HL-60/S4 treated with retinoic acid at 250 ng/mL for 4 days and 3 days (cell line): Measurements from ENCODE around the gene CHRDL2.
"Not testable (repeated sequence)": the region's sequence is repeated elsewhere in the genome, so short reads cannot be mapped to it uniquely, and the experiment has no call there.

Experiments
- in situ Hi-C: fragments of 300-500 bp; cut with MboI; formaldehyde crosslinking; loops from 2 replicates; pipeline ENCODE4 v1.7.0; 2022; ENCODE audit warnings: low sequenced_read_pairs

Gene CHRDL2

DNA sequence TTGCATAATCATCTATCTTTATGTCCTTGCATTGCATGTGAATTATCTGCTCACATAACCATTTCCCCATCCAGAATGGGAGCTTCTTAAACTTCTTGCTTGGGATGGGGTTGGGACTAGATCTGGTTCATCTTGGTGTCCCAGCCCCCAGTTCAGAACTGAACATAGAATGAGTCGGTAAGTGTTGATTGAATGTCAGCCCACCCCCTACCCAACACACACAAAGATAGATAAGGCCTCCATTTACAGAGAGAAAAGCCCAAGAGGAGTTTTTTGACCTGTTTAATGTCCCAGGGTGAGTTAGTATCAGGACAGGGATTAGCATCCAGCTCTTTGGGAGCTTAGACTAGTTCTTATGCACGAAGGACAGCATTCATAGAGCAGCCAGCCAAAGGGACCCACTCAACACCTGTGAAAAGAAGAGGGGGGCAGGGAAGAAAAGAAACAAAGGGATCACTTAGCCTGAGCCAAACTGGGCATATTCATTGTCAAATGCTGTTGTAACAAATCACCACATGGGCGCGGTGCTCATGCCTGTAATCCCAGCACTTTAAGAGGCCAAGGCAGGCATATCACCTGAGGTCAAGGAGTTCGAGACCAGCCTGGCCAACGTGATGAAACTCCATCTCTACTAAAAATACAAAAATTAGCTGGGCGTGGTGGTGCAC lies 57.4 kb downstream of the CHRDL2 start:
- in situ Hi-C loops = no loop called here

DNA sequence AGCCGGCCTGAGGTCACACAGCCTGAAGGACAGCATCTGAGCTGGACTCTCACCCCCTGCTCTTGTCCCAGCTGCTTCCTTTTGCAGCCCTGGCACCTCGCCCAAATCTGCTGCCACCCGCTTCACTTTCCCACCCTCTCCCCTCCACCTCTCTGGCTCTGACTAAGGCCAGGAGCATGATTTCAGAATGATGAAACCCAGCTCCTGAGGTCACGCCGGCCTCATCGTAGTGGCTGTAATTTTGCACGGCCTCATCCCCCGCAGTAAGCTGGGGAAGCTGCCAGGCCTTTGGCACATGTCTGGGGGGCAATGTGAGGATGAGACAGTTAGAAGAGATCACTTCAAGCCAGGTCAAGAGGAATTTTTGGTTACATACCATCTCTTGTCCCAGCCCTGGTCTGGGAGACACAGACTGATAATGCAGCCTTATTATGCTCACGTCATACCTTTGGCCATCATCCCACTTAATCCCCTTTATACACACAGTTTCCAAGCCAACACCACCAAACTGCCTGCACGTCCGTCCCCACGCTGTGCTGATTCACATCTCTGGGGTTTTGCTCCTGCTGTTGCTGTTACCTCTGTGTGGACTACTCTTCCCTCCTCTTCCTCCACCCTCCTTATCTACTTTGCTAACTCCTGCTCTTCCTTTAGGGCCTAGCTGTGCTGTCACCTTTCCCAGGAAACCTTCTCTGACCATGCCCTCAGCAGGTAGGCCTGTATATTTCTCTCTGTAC lies 58.1 kb downstream of the CHRDL2 start:
- in situ Hi-C loops = no loop called here

DNA sequence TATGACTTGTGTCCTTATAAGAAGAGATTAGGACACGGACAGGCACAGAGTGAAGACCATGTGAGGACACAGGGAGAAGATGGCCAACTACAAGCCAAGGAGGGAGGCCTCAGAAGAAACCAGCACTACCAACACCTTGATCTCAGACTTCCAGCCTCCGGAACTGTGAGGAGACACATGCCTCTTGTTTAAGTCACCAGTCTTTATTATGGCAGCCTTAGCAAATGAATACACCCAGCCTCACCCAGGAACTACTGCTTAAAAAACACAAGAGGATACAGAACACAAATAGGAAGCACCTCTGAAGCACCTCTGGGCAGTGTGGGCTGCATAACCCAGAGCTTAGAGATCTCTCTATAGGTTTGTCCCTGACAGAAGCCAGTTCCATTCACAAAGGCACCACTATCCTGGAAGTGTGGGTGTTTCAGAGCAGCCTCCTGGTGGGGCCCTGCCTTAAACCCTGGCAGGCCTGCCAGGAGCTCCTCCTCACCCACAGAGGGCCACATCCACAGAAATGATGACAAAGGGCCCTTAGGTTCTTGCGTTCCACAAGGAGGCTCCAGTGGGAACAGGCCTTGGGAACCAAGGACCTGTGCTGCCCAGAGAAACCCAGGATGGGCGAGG lies 58.8 kb downstream of the CHRDL2 start:
- in situ Hi-C loops = no loop called here

DNA sequence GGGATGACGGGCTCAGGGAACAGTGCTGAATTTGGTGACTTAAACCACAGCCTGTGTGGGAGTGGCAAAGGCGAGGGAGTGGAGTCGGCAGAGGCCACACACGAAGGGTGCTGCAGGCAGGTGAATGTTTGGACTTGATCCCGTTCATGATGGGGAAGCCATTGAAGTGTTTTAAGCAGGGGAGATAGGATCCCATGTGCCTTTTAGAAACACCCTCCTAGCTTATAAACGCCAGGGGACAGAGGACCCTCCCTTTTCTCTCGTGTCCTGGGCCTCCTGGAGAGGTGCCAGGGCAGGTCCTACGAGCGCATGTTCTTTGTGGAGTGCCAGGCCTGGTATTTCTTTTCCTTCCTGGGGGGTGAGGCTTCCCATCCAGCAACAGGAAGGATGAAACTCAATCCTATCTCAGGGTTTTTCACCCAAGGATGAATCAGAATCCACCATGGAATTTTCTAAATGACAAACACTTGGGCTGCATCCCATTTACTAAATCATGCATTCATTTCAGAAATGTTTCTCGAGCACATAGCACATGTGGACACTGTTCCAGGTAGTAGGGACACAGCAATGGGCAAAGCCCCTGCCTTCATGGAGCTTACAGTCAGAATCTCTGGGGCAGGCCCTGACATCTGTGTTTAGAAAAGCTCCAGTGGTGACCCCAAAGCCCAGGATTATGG lies 59.6 kb downstream of the CHRDL2 start:
- in situ Hi-C loops = no loop called here

DNA sequence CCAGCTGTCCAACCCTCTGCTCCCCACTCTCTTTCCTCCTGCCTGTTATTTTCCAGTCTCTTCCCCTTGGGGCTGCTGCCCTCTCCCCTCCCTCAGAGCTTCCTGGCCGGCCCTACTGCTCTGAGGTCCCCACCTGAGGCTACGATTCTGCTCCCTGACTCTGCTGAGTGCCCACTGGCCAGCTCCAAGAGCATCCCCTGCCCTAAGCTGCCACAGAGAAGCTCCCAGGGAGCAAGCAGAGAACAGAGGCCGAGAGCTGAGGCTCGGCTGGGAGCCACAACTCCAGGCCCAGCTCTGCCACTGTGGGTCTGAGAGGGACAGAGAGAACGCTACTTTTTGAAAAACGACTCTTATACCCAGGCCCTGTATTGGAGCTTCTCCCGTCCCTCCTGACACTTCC lies 61.1 kb downstream of the CHRDL2 start:
- in situ Hi-C loops = no loop called here

DNA sequence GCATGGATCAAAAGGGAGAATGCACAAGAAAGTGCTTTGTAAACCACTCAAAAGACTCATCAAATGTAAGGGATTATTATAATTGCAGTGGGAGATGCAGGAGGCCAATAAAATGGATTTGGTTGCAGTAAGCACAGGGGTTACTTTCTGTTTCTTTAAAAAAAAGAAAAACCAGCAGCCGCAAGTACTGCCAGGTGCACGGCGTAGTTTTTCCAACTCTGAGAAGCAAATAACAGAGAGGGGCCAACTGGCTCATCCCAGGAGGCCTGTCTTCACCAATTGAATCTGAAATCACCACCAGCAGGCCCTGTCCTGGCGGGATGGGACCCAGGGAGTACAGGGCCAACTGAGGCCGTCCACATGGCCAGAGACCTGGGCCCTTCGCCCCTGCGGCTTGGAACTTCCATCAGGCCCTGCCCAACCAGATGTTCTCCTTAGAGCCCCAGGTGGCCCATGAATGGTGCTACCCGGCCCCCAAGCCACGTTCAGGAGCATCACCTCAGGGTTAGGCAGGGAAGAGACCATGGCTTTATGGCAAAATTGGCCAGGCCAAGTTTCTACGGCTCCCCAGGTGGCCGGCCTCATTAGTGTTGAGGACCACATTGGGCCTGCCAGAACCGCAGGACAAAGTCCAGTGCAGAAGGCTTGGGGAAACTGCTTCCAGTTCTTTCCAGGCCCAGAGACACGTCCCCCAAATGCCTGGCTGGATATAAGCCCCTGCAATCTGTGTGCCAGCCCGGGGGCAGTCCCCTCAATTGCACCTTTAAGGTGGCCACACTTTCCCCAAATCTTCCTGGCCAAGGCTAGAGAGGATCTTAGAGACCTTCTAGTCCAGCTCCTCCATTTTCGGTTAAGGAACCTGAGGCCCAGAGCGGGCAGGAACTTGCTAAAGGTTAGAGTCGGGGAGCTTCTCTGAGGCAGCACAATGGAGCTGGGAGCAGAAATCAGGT lies 61.7 kb downstream of the CHRDL2 start:
- in situ Hi-C loops = no loop called here

DNA sequence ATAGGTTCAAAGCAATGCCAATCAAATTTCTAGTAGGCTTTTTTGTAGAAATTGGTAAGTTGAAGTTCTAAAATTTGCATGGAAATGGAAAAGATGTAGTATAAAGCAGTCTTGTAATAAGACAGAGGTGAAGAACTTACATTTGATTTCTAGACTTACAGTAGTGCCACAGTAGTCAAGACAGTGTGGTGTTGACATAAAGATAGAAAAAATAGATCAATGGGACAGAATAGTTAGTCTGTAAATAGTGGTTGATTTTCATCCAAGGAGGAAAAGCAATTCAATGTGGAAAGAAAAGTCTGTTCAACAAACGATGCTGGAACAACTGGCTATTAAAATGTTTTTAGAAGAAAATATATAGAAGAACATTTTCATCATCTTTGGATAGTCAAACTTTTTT lies 67.9 kb downstream of the CHRDL2 start:
- in situ Hi-C loops = no loop called here

DNA sequence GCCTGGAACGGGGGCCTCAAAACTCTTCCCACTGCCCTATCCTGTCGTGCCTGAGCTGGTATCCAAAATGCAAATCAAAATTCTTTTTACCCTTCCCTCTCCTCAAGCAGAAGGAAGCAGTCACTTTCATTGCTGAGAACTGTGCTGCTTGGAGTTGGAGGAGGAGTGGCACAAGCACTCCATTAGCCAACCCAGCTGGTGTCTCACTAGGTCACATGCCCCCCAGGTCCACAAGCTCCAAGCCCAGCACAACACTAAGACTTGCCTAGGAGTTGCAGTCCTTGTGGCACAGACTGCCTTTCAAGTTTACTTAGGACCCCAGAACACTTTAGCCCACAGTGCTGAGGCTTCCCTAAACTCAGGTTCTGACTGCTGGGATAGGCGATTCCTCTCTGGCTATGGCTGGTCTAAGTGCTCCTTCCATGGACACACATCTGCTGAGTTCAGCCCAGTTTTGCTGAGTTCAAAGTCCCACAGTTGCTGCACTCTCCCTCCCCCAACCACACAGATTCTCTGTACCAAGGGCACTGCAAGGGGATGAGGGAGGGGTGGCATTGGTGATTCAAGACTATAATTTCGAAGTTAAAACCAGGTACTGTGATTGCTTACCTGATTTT lies 68.6 kb downstream of the CHRDL2 start:
- in situ Hi-C loops = no loop called here

DNA sequence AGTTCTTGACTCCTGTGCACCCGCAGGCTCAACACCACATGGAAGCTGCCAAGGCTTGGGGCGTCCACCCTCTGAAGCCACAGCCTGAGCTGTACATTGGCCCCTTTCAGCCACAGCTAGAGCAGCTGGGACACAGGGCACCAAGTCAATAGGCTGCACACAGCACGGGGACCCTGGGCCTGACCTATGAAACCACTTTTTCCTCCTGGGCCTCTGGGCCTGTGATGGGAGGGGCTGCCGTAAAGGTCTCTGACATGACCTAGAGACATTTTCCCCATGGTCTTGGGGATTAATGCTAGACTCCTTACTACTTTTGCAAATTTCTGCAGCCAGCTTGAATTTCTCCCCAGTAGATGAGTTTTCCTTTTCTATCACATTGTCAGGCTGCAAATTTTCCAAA lies 72.1 kb downstream of the CHRDL2 start:
- in situ Hi-C loops = not testable (repeated sequence)

DNA sequence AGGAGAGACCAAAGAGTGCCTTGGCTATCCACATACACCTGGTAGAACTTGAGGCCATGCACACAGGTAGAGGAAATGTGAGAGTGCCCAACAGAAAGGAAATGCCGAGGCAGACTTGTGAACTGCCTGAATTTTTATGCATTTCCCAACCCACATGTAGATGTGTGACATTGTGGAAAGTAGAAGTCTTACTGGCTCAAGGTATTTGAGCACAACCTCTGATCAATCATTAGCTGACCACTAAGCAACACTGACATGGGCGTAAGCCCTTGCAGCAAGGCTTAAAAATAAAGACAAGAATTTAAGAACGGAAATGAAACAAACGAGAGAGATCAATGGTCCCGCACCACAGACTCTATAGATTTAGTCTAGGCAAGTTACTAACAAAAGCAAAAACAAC lies 76.2 kb downstream of the CHRDL2 start:
- in situ Hi-C loops = no loop called here

DNA sequence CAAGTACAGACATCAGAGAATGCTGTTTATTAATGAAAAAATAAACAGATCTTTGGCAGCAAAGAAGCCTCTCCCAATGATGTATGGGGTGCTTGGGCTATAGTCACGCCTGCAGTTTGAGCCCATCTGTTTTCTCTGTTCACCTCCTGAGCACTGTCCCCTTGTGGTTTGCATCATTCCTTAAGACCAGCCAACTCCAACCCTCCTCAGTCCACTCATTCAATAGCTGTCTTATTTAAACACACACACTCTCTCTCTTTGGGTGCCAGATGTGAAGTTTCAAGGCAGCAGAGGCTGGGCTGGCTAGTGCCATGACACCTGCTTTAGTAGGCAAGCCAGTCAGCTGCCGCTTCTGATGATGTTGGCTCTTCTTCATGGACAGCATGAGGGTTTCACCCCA lies 80.7 kb downstream of the CHRDL2 start:
- in situ Hi-C loops = no loop called here

DNA sequence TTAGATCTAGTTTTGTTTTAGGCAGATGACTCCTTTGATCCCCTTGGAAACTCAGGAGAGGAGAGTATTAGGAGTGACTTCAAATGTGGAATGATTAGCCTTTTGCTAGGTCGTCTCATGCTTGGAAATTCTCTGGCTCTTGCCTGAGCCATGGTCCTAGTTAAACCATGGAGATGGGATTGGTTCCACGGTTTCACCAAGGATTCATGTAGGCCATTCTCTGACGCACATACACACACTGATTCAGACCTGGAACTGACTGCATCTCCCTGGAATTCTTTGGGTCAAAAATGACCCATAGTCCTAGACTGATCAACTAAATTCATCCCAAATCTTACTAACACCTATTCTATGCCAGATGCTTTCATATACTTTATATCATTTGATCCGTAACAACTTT lies 82.3 kb downstream of the CHRDL2 start:
- in situ Hi-C loops = no loop called here

DNA sequence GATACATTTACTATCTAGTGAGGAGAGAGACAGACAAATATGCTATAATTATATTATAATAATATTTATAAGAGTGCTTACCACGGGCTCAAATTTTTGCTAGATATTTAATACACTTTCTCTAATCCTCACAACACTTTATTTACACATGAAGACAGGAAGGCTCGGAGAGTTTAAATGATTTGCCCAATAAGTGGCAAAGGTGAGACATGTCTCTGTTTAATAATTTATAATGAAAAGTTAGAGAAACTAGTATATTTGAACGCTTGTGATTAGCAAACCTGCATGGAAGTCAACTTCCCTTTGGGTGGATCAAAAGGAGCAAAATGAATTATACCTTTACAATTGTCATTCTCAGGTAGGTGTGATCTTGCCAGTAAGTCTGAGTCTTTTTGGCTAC lies 83.4 kb downstream of the CHRDL2 start:
- in situ Hi-C loops = no loop called here

DNA sequence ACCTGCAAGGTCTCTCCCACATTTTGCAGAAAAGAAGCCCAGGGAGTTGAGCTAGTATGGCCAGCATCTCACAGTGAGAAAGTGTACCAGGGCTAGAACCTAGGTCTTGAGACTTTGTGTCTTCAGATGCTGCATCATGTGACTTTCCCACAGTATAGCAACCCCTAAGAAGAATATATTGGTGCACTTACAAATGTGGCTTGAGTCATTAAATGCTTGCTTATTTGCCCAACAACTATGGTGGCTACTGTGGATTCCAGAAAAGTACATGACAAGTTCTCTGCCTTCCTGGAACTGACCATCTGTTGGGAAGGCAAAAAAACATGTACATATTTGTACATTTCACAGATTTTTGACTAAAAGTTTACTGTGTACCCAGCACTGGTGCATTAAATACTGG lies 83.8 kb downstream of the CHRDL2 start:
- in situ Hi-C loops = no loop called here

DNA sequence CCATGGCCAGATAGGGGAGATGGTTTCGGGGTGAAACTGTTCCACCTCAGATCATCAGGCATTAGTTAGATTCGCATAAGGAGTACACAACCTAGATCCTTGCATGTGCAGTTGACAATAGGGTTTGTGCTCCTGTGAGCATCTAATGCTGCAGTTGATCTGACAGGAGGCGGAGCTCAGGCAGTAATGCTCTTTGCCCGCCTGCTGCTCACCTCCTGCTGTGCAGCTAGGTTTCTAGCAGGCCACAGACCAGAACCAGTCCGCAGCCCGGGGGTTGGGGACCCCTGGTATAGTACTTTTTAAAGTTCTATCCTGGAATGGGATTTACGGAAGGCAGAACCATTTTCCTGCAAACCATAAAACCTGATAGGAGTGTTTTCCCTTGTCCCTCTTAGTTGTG lies 84.3 kb downstream of the CHRDL2 start:
- in situ Hi-C loops = no loop called here
